ENCODE measurements around the gene SLC36A3. TPM values are rescaled to one million over a fixed set of nuclear protein-coding genes. Genes with fewer than 3 reads are reported as not detected.
A peak's percentile ranks its signal among the peaks of the same experiment; 100 is the strongest.

SLC36A3 gene
- total and polyA plus RNA-seq, 3 experiments from 2014 or later = not detected

GRCh38 chr5:151296478-151296830 lies 7.1 kb downstream of the SLC36A3 start:
- Histone ChIP-seq H3K4me1 (ENCODE audit: insufficient read depth, low read length) (no peaks in the 10 kb centered on the region), H3K27ac (ENCODE audit: low read depth, low read length) (no peak overlapping the region), H3K36me3 (ENCODE audit: insufficient read depth, low read length) (no peaks in the 10 kb centered on the region), H3K27me3 (ENCODE audit: insufficient read depth, low read length, poor library complexity, severe bottlenecking) (peaks cover 6% of the 10 kb centered on the region), H3K4me3 (ENCODE audit: low read length) (no peak overlapping the region), H3K9me3 (ENCODE audit: low read length) (no peaks in the 10 kb centered on the region)
- ChIA-PET POLR2A (no interaction called here), CTCF (no interaction called here)
- Mint-ChIP-seq H3K27ac (peak overlapping the region in 1 of 8 donors; percentile 47), H3K4me3 (no peak overlapping the region), H3K27me3 (peaks cover 16 to 40% of the 10 kb centered on the region in 2 donors), H3K9me3 (no peaks in the 10 kb centered on the region), H3K4me1 (no peaks in the 10 kb centered on the region), H3K36me3 (peaks cover 0 to 3% (median 0%) of the 10 kb centered on the region in 3 donors)
- no peak for DNase-seq

- ChIA-PET CTCF (no interaction called here), POLR2A (no interaction called here)
- H3K4me3 ChIP-seq (ENCODE audit: low read length) = no peak overlapping the region
- H3K36me3 Mint-ChIP-seq = peaks cover 0 to 3% (median 0%) of the 10 kb centered on the region in 3 donors
- H3K27ac ChIP-seq (ENCODE audit: low read depth, low read length) = no peak overlapping the region
- no peak overlapping the region for H3K27ac Mint-ChIP-seq
- H3K9me3 Mint-ChIP-seq = no peaks in the 10 kb centered on the region
- H3K4me1 ChIP-seq (ENCODE audit: insufficient read depth, low read length) = no peaks in the 10 kb centered on the region
- no peaks in the 10 kb centered on the region for H3K36me3 ChIP-seq (ENCODE audit: insufficient read depth, low read length)
- peaks cover 6% of the 10 kb centered on the region for H3K27me3 ChIP-seq (ENCODE audit: insufficient read depth, low read length, poor library complexity, severe bottlenecking)
- H3K4me1 Mint-ChIP-seq = no peaks in the 10 kb centered on the region
- H3K9me3 ChIP-seq (ENCODE audit: low read length) = no peaks in the 10 kb centered on the region
- peaks cover 16 to 35% of the 10 kb centered on the region in 2 donors for H3K27me3 Mint-ChIP-seq
- no peak overlapping the region for H3K4me3 Mint-ChIP-seq
- no peak for DNase-seq
These were observed 7.6 kb downstream of the SLC36A3 start for GRCh38 chr5:151295791-151296477.

GRCh38 chr5:151295138-151295537 lies 8.4 kb downstream of the SLC36A3 start:
- no peak for DNase-seq
- POLR2A ChIA-PET = no interaction called here
- Mint-ChIP-seq H3K9me3 (no peaks in the 10 kb centered on the region), H3K4me3 (no peak overlapping the region), H3K27ac (no peak overlapping the region), H3K27me3 (peaks cover 16 to 30% of the 10 kb centered on the region in 2 donors), H3K4me1 (no peaks in the 10 kb centered on the region), H3K36me3 (peaks cover 0 to 3% (median 0%) of the 10 kb centered on the region in 3 donors)
- H3K4me1 ChIP-seq (ENCODE audit: insufficient read depth, low read length) = no peaks in the 10 kb centered on the region
- no peaks in the 10 kb centered on the region for H3K9me3 ChIP-seq (ENCODE audit: low read length)
- no peak overlapping the region for H3K4me3 ChIP-seq (ENCODE audit: low read length)
- H3K27me3 ChIP-seq (ENCODE audit: insufficient read depth, low read length, poor library complexity, severe bottlenecking) = peaks cover 6% of the 10 kb centered on the region
- CTCF ChIA-PET = no interaction called here
- H3K36me3 ChIP-seq (ENCODE audit: insufficient read depth, low read length) = no peaks in the 10 kb centered on the region
- H3K27ac ChIP-seq (ENCODE audit: low read depth, low read length) = no peak overlapping the region

GRCh38 chr5:151293624-151294023 lies 9.9 kb downstream of the SLC36A3 start:
- Mint-ChIP-seq H3K27ac (no peak overlapping the region), H3K4me1 (no peaks in the 10 kb centered on the region), H3K4me3 (no peak overlapping the region), H3K9me3 (no peaks in the 10 kb centered on the region), H3K36me3 (peaks cover 0 to 3% (median 0%) of the 10 kb centered on the region in 3 donors), H3K27me3 (peaks cover 10 to 21% of the 10 kb centered on the region in 2 donors)
- Histone ChIP-seq H3K27me3 (ENCODE audit: insufficient read depth, low read length, poor library complexity, severe bottlenecking) (no peaks in the 10 kb centered on the region), H3K4me1 (ENCODE audit: insufficient read depth, low read length) (no peaks in the 10 kb centered on the region), H3K27ac (ENCODE audit: low read depth, low read length) (no peak overlapping the region), H3K36me3 (ENCODE audit: insufficient read depth, low read length) (no peaks in the 10 kb centered on the region), H3K4me3 (ENCODE audit: low read length) (no peak overlapping the region), H3K9me3 (ENCODE audit: low read length) (no peaks in the 10 kb centered on the region)
- CTCF ChIA-PET = no interaction called here
- no peak for DNase-seq
- POLR2A ChIA-PET = no interaction called here

GRCh38 chr5:151288180-151288579 lies 15.4 kb downstream of the SLC36A3 start:
- H3K27me3 ChIP-seq (ENCODE audit: insufficient read depth, low read length, poor library complexity, severe bottlenecking) = no peaks in the 10 kb centered on the region
- H3K4me3 ChIP-seq (ENCODE audit: low read length) = no peak overlapping the region
- Mint-ChIP-seq H3K4me3 (no peak overlapping the region), H3K27me3 (peaks cover 1 to 3% of the 10 kb centered on the region in 2 donors), H3K4me1 (no peaks in the 10 kb centered on the region), H3K36me3 (no peaks in the 10 kb centered on the region), H3K9me3 (no peaks in the 10 kb centered on the region), H3K27ac (peak overlapping the region in 1 of 8 donors; percentile 68)
- no peaks in the 10 kb centered on the region for H3K9me3 ChIP-seq (ENCODE audit: low read length)
- CTCF ChIA-PET = no interaction called here
- DNase-seq = no peak
- H3K4me1 ChIP-seq (ENCODE audit: insufficient read depth, low read length) = no peaks in the 10 kb centered on the region
- POLR2A ChIA-PET = no interaction called here
- no peaks in the 10 kb centered on the region for H3K36me3 ChIP-seq (ENCODE audit: insufficient read depth, low read length)
- H3K27ac ChIP-seq (ENCODE audit: low read depth, low read length) = no peak overlapping the region

GRCh38 chr5:151286246-151286645 lies 17.3 kb downstream of the SLC36A3 start:
- POLR2A ChIA-PET = no interaction called here
- CTCF ChIA-PET = no interaction called here
- Mint-ChIP-seq H3K9me3 (no peaks in the 10 kb centered on the region), H3K36me3 (no peaks in the 10 kb centered on the region), H3K4me3 (no peak overlapping the region), H3K27ac (no peak overlapping the region), H3K27me3 (peaks cover 3 to 10% of the 10 kb centered on the region in 2 donors), H3K4me1 (no peaks in the 10 kb centered on the region)
- H3K4me1 ChIP-seq (ENCODE audit: insufficient read depth, low read length) = no peaks in the 10 kb centered on the region
- no peaks in the 10 kb centered on the region for H3K36me3 ChIP-seq (ENCODE audit: insufficient read depth, low read length)
- no peak overlapping the region for H3K4me3 ChIP-seq (ENCODE audit: low read length)
- H3K9me3 ChIP-seq (ENCODE audit: low read length) = no peaks in the 10 kb centered on the region
- H3K27me3 ChIP-seq (ENCODE audit: insufficient read depth, low read length, poor library complexity, severe bottlenecking) = no peaks in the 10 kb centered on the region
- no peak for DNase-seq
- no peak overlapping the region for H3K27ac ChIP-seq (ENCODE audit: low read depth, low read length)

GRCh38 chr5:151285683-151286082 lies 17.9 kb downstream of the SLC36A3 start:
- Histone ChIP-seq H3K27me3 (ENCODE audit: insufficient read depth, low read length, poor library complexity, severe bottlenecking) (no peaks in the 10 kb centered on the region), H3K27ac (ENCODE audit: low read depth, low read length) (no peak overlapping the region), H3K4me1 (ENCODE audit: insufficient read depth, low read length) (no peaks in the 10 kb centered on the region), H3K36me3 (ENCODE audit: insufficient read depth, low read length) (no peaks in the 10 kb centered on the region), H3K4me3 (ENCODE audit: low read length) (no peak overlapping the region), H3K9me3 (ENCODE audit: low read length) (no peaks in the 10 kb centered on the region)
- ChIA-PET CTCF (interaction anchor here (0.8 kb wide), 1 partner anchor 32 kb away, joined by 3 read pairs; no protein-coding TSS in a partner anchor), POLR2A (no interaction called here)
- DNase-seq = no peak
- Mint-ChIP-seq H3K27me3 (peaks cover 5 to 10% of the 10 kb centered on the region in 2 donors), H3K36me3 (no peaks in the 10 kb centered on the region), H3K27ac (peak overlapping the region in 1 of 8 donors; percentile 18), H3K4me3 (no peak overlapping the region), H3K9me3 (no peaks in the 10 kb centered on the region), H3K4me1 (no peaks in the 10 kb centered on the region)

- no peaks in the 10 kb centered on the region for H3K27me3 ChIP-seq (ENCODE audit: insufficient read depth, low read length, poor library complexity, severe bottlenecking)
- no peaks in the 10 kb centered on the region for H3K9me3 Mint-ChIP-seq
- no peaks in the 10 kb centered on the region for H3K9me3 ChIP-seq (ENCODE audit: low read length)
- no peak overlapping the region for H3K27ac ChIP-seq (ENCODE audit: low read depth, low read length)
- H3K4me1 Mint-ChIP-seq = no peaks in the 10 kb centered on the region
- no peak overlapping the region for H3K4me3 ChIP-seq (ENCODE audit: low read length)
- H3K36me3 Mint-ChIP-seq = no peaks in the 10 kb centered on the region
- H3K27me3 Mint-ChIP-seq = peaks cover 8 to 10% of the 10 kb centered on the region in 2 donors
- H3K4me1 ChIP-seq (ENCODE audit: insufficient read depth, low read length) = no peaks in the 10 kb centered on the region
- ChIA-PET CTCF (no interaction called here), POLR2A (no interaction called here)
- H3K36me3 ChIP-seq (ENCODE audit: insufficient read depth, low read length) = no peaks in the 10 kb centered on the region
- H3K27ac Mint-ChIP-seq = no peak overlapping the region
- no peak overlapping the region for H3K4me3 Mint-ChIP-seq
- DNase-seq = no peak
These were observed 19.1 kb downstream of the SLC36A3 start for GRCh38 chr5:151284392-151284967.
